WTC11 (cell line): ENCODE data around the gene ASTN1. TPM values are rescaled to one million over a fixed set of nuclear protein-coding genes. Genes with fewer than 3 reads are reported as not detected.

Experiments
- ATAC-seq: fragments of 200-7000 bp; cut with Tn5 transposase; 2 replicates; pipeline ENCODE4 v1.10.0; 2021; ENCODE audit warnings: mild to moderate bottlenecking, moderate library complexity
- CTCF ChIA-PET: fragments of 300-600 bp; sonication (Branson Sonifier 250); formaldehyde crosslinking; loops from one replicate; lab custom pipeline; 2021; ENCODE audit warnings: antibody characterized with exemption; lab: Charles Lee
- POLR2A ChIA-PET: fragments of 350-600 bp; sonication (Branson Sonifier 250); formaldehyde crosslinking; loops from one replicate; lab custom pipeline; 2021; ENCODE audit warnings: antibody characterized with exemption; lab: Charles Lee
- DNase-seq: peaks from one replicate; pipeline ENCODE4 v3.0.0; 2021; ENCODE audit warnings: low spot score
- H3K27ac Mint-ChIP-seq: 2 replicates; pipeline ENCODE4 v1.8.0; 2021; ENCODE audit warnings: mixed read lengths
- H3K27me3 Mint-ChIP-seq: 2 replicates; pipeline ENCODE4 v1.8.0; 2021; ENCODE audit warnings: low read depth, mild to moderate bottlenecking, moderate library complexity, mixed read lengths
- H3K36me3 Mint-ChIP-seq: 2 replicates; pipeline ENCODE4 v1.8.0; 2021; ENCODE audit warnings: mixed read lengths
- H3K4me1 Mint-ChIP-seq: 2 replicates; pipeline ENCODE4 v1.8.0; 2022; ENCODE audit warnings: mixed read lengths
- H3K4me3 Mint-ChIP-seq: 2 replicates; pipeline ENCODE4 v1.8.0; 2021; ENCODE audit warnings: mild to moderate bottlenecking, moderate library complexity, mixed read lengths
- H3K9me3 Mint-ChIP-seq: 2 replicates; pipeline ENCODE4 v1.8.0; 2021; ENCODE audit warnings: mixed read lengths
- AFF4 ChIP-seq: sonication (generic); formaldehyde crosslinking; IDR thresholded peaks from 2 replicates; pipeline ENCODE4 v1.8.1; 2023; ENCODE audit warnings: mild to moderate bottlenecking, missing genetic modification reagents, borderline replicate concordance
- ATF1 ChIP-seq: sonication (generic); formaldehyde crosslinking; IDR thresholded peaks from 2 replicates; pipeline ENCODE4 v1.8.1; 2023; ENCODE audit warnings: mild to moderate bottlenecking, moderate library complexity, missing genetic modification reagents
- CBFB ChIP-seq: sonication (generic); formaldehyde crosslinking; IDR thresholded peaks from 2 replicates; pipeline ENCODE4 v1.8.1; 2022; ENCODE audit warnings: mild to moderate bottlenecking, low read depth, missing genetic modification reagents
- CDX4 ChIP-seq: fragments of 250-450 bp; sonication (Bioruptor Pico); IDR thresholded peaks from 2 replicates; pipeline ENCODE4 v1.9.0; 2021; ENCODE audit warnings: moderate library complexity, mild to moderate bottlenecking, inconsistent platforms, borderline replicate concordance
- E2F5 ChIP-seq: sonication (generic); formaldehyde crosslinking; IDR thresholded peaks from 2 replicates; pipeline ENCODE4 v1.8.1; 2022; ENCODE audit warnings: mild to moderate bottlenecking, moderate library complexity, missing genetic modification reagents
- ERG ChIP-seq: fragments of 250-450 bp; sonication (Bioruptor Pico); IDR thresholded peaks from 2 replicates; pipeline ENCODE4 v1.8.0; 2021; ENCODE audit warnings: mild to moderate bottlenecking
- GRHL2 ChIP-seq: fragments of 250-450 bp; sonication (Bioruptor Pico); IDR thresholded peaks from 2 replicates; pipeline ENCODE4 v1.8.0; 2022; ENCODE audit warnings: mild to moderate bottlenecking, moderate library complexity; ENCODE audit not compliant: insufficient replicate concordance, severe bottlenecking
- JAZF1 ChIP-seq: fragments of 250-450 bp; sonication (Bioruptor Pico); IDR thresholded peaks from 2 replicates; pipeline ENCODE4 v1.9.0; 2021; ENCODE audit warnings: moderate library complexity, mild to moderate bottlenecking, inconsistent platforms
- JUN ChIP-seq: sonication (generic); formaldehyde crosslinking; IDR thresholded peaks from 2 replicates; pipeline ENCODE4 v1.8.0; 2023; ENCODE audit warnings: mild to moderate bottlenecking, missing genetic modification reagents
- KAT7 ChIP-seq: sonication (generic); formaldehyde crosslinking; IDR thresholded peaks from 2 replicates; pipeline ENCODE4 v1.8.1; 2023; ENCODE audit warnings: missing genetic modification reagents, mild to moderate bottlenecking, borderline replicate concordance
- NFYB ChIP-seq: sonication (generic); formaldehyde crosslinking; conservative IDR thresholded peaks from 2 replicates; pipeline ENCODE4 v1.8.0; 2022; ENCODE audit warnings: low read depth, missing genetic modification reagents
- NR3C1 ChIP-seq: sonication (generic); formaldehyde crosslinking; conservative IDR thresholded peaks from 2 replicates; pipeline ENCODE4 v1.8.1; 2023; ENCODE audit warnings: low read depth, mild to moderate bottlenecking, missing genetic modification reagents
- PRDM15 ChIP-seq: sonication (generic); formaldehyde crosslinking; IDR thresholded peaks from 2 replicates; pipeline ENCODE4 v1.8.0; 2022; ENCODE audit warnings: missing genetic modification reagents
- SMAD3 ChIP-seq: sonication (generic); formaldehyde crosslinking; IDR thresholded peaks from 2 replicates; pipeline ENCODE4 v1.8.0; 2022; ENCODE audit warnings: missing genetic modification reagents, mild to moderate bottlenecking, borderline replicate concordance
- TCF7 ChIP-seq: sonication (generic); formaldehyde crosslinking; IDR thresholded peaks from 2 replicates; pipeline ENCODE4 v1.8.0; 2022; ENCODE audit warnings: mild to moderate bottlenecking, low read depth, missing genetic modification reagents, moderate library complexity
- ZNF138 ChIP-seq: sonication (generic); formaldehyde crosslinking; conservative IDR thresholded peaks from 2 replicates; pipeline ENCODE4 v1.8.1; 2022; ENCODE audit warnings: mild to moderate bottlenecking, moderate library complexity, missing genetic modification reagents
- ZNF423 ChIP-seq: fragments of 250-450 bp; sonication (Bioruptor Pico); IDR thresholded peaks from 2 replicates; pipeline ENCODE4 v2.1.2; 2022; ENCODE audit warnings: mild to moderate bottlenecking, moderate library complexity
- total RNA-seq: library from RNA; stranded (reverse); gene quantifications from 3 replicates; pipeline ENCODE4 v1.2.3, GENCODE V29; 2021

The ASTN1 gene
- total RNA-seq, 1 experiment from 2014 or later, result 3.4 TPM

- H3K27me3 Mint-ChIP-seq, result no peaks in the 10 kb centered on the region
- H3K36me3 Mint-ChIP-seq, result no peaks in the 10 kb centered on the region
- no peak for TF ChIP-seq KAT7
- TF ChIP-seq ZNF423 (CRISPR knock-in tag), result no peak
- no peak for TF ChIP-seq NFYB
- TF ChIP-seq AFF4 (CRISPR knock-in tag), result no peak
- no peak for TF ChIP-seq ATF1 (CRISPR knock-in tag)
- TF ChIP-seq NR3C1 (CRISPR knock-in tag), result no peak
- TF ChIP-seq PRDM15 (CRISPR knock-in tag), result no peak
- TF ChIP-seq E2F5 (CRISPR knock-in tag), result no peak
- no peak for TF ChIP-seq GRHL2
- TF ChIP-seq SMAD3 (CRISPR knock-in tag), result no peak
- no peak for TF ChIP-seq ZNF138 (CRISPR knock-in tag)
- TF ChIP-seq TCF7, result no peak
- TF ChIP-seq JUN, result no peak
- peaks cover 9% of the 10 kb centered on the region for H3K4me1 Mint-ChIP-seq
- no peak overlapping the region for H3K27ac Mint-ChIP-seq
- ChIA-PET CTCF (no interaction called here), POLR2A (no interaction called here)
- ATAC-seq (no peak), DNase-seq (no peak)
- no peaks in the 10 kb centered on the region for H3K9me3 Mint-ChIP-seq
- no peak overlapping the region for H3K4me3 Mint-ChIP-seq
These were observed 34.0 kb downstream of the ASTN1 start for GRCh38 chr1:177130451-177130945.

GRCh38 chr1:177128665-177129281 is 35.7 kb downstream of the ASTN1 start:
- no peaks in the 10 kb centered on the region for H3K36me3 Mint-ChIP-seq

More at GRCh38 chr1:177128665-177129281, 35.7 kb downstream of the ASTN1 start:
- Mint-ChIP-seq H3K9me3 (no peaks in the 10 kb centered on the region), H3K4me3 (no peak overlapping the region), H3K4me1 (peaks cover 9% of the 10 kb centered on the region), H3K27ac (no peak overlapping the region), H3K27me3 (no peaks in the 10 kb centered on the region)
- no peak for ATAC-seq
- ChIA-PET POLR2A (no interaction called here), CTCF (no interaction called here)
- DNase-seq, result no peak
- TF ChIP-seq ERG (CRISPR knock-in tag), result no peak
- no peak for TF ChIP-seq CDX4 (CRISPR knock-in tag)
- no peak for TF ChIP-seq CBFB (CRISPR knock-in tag)
- TF ChIP-seq JAZF1, result no peak
